Progenitor cell of endocrine pancreas (in vitro differentiated cells): ENCODE measurements around the gene ITPK1. TPM values are rescaled to one million over a fixed set of nuclear protein-coding genes. Genes with fewer than 3 reads are reported as not detected.

Experiments
- DNase-seq: peaks from one replicate; pipeline ENCODE4 v3.0.0; 2021; ENCODE audit warnings: low spot score; ENCODE audit not compliant: unreplicated experiment
- H3K27ac Mint-ChIP-seq: 2 replicates; pipeline ENCODE4 v1.8.0; 2021; ENCODE audit warnings: mild to moderate bottlenecking, moderate library complexity, mixed read lengths
- H3K27me3 Mint-ChIP-seq: 2 replicates; pipeline ENCODE4 v1.8.0; 2021; ENCODE audit warnings: mixed read lengths
- H3K36me3 Mint-ChIP-seq: 2 replicates; pipeline ENCODE4 v1.8.0; 2022; ENCODE audit warnings: mixed read lengths; ENCODE audit not compliant: insufficient read depth
- H3K4me1 Mint-ChIP-seq: 2 replicates; pipeline ENCODE4 v1.8.0; 2021; ENCODE audit warnings: low read depth, mixed read lengths
- H3K4me3 Mint-ChIP-seq: 2 replicates; pipeline ENCODE4 v1.8.0; 2021; ENCODE audit warnings: low read depth, mild to moderate bottlenecking, moderate library complexity, mixed read lengths
- H3K9me3 Mint-ChIP-seq: 2 replicates; pipeline ENCODE4 v1.8.0; 2021; ENCODE audit warnings: low read depth, mixed read lengths
- total RNA-seq: library from RNA; stranded (reverse); gene quantifications from 2 replicates; pipeline ENCODE4 v1.2.1, GENCODE V29; 2021
- TF ChIP-seq, protein P1 (sequence below): fragments of 200-600 bp; sonication (generic); IDR thresholded peaks from one replicate; pipeline ENCODE4 v1.5.0; 2021; ENCODE audit warnings: antibody characterized with exemption, mild to moderate bottlenecking; ENCODE audit not compliant: unreplicated experiment

ITPK1 gene
- total RNA-seq, 1 donor from 2014 or later, result 72.0 TPM

DNA sequence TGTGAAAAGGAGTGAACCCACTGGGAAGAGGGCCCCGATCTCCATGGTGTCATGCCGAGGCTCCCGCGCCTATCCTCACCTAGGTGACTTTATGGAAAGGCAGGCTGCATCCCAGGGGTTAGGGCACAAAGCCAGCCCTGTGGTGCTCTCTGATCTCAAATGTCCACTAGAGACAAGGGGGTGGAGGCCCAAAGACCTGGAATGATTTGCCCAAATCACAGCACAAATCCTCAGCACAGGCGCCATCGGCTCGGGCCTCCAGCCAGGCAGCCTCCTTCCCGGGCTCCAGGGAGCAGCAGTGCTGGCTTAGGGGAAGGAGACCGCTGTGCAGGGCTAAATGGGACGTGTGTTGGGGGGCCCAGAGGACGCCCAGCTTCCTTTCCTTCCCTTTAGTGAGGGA is 175.2 kb downstream of the ITPK1 start:
- TF ChIP-seq, protein P1, sequence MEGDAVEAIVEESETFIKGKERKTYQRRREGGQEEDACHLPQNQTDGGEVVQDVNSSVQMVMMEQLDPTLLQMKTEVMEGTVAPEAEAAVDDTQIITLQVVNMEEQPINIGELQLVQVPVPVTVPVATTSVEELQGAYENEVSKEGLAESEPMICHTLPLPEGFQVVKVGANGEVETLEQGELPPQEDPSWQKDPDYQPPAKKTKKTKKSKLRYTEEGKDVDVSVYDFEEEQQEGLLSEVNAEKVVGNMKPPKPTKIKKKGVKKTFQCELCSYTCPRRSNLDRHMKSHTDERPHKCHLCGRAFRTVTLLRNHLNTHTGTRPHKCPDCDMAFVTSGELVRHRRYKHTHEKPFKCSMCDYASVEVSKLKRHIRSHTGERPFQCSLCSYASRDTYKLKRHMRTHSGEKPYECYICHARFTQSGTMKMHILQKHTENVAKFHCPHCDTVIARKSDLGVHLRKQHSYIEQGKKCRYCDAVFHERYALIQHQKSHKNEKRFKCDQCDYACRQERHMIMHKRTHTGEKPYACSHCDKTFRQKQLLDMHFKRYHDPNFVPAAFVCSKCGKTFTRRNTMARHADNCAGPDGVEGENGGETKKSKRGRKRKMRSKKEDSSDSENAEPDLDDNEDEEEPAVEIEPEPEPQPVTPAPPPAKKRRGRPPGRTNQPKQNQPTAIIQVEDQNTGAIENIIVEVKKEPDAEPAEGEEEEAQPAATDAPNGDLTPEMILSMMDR, result no peak
- Mint-ChIP-seq H3K27me3 (no peaks in the 10 kb centered on the region), H3K9me3 (no peaks in the 10 kb centered on the region), H3K4me1 (no peaks in the 10 kb centered on the region), H3K27ac (no peak overlapping the region), H3K4me3 (no peak overlapping the region), H3K36me3 (no peaks in the 10 kb centered on the region)
- no peak for DNase-seq

DNA sequence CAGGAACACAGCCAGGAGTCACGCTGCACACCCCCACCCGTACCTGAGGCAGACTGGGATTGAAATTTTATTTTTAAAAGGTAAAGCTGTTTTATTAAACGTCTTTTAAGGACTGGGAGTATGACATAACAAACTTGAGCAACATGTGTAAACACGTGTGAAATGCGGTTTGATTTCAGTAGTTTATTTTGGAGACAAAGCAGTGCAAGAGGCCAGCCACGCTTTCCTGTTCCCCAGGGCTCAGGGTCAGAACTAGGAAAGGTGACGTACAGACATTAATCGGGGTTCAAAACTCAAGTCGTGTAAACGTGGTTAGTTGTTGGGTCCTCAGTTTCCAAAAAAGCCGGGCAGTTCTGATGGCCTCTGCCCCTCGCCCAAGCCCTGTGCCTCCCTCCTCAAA is 176.0 kb downstream of the ITPK1 start:
- no peak overlapping the region for H3K4me3 Mint-ChIP-seq
- H3K36me3 Mint-ChIP-seq, result no peaks in the 10 kb centered on the region
- no peaks in the 10 kb centered on the region for H3K9me3 Mint-ChIP-seq
- TF ChIP-seq, protein P1, result no peak
- H3K27ac Mint-ChIP-seq, result no peak overlapping the region
- H3K27me3 Mint-ChIP-seq, result no peaks in the 10 kb centered on the region
- DNase-seq, result no peak
- no peaks in the 10 kb centered on the region for H3K4me1 Mint-ChIP-seq

DNA sequence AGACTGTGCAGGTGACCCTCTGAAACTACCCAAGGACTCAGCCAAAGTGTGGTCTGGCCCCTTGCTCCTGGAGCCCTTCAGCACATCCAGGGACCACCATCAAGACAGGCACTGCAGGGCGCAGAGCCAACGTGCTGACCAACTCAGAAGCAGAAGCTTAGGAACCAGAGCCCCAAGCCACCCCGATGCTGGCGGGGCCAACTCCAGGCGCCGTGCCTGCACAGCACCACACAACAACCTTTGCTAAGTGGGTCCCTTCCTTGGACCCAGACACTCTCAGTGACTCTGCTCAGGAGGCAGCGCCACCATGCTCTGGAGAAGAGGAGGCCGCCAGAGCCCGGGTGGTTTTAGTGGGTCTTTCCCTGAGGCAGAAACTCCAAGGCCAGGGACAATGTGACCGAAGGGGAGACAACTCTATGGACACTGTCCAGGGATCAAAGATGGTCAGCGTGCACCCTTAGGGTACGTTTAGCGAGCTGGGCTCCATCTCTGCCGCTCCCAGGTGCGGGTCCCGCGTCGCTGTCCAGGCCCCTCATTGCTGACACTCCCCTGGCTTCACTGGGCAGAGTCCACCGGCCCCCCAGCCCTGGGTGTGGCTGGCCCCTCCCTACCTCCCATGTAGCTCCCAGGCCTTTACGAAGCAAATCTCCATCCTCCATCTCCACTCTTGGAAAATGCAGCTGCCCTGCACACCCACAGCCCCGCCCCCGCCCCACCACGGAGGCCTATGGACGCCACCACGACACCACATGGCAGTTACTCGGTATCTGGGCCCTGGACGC is 176.6 kb downstream of the ITPK1 start:
- Mint-ChIP-seq H3K4me1 (no peaks in the 10 kb centered on the region), H3K27me3 (no peaks in the 10 kb centered on the region), H3K9me3 (no peaks in the 10 kb centered on the region), H3K36me3 (no peaks in the 10 kb centered on the region), H3K4me3 (no peak overlapping the region), H3K27ac (no peak overlapping the region)
- no peak for DNase-seq
- TF ChIP-seq, protein P1, result no peak

DNA sequence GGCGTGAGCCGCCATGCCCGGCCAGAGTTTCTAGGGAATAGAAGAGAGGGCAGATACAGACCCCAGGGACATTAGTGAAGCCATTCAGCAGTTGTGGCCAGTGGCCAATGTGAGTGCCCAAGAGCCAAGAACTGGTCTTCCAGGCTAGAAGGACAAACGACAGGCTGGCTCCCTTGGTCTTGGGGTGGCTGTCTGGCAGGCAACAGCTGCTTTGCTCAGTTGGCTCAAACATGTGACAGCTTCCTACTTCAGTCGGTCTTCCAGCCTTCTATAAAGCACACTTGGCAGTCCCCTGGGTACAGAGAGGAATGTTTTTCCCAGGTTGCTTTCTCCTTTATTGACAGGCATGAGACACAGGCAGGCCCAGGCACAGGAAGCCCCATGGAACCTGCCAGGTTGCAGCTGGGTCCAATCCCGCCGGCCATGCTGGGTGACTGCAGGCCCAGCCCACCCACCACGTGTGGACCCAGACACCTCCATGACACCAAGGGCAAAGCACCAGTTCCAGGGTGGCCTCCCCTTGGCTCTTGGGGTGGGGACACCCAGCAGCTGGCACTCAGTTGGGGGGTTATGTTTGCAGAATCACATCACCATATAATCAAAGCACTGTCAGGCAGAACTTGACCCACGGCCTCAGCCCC is 177.4 kb downstream of the ITPK1 start:
- Mint-ChIP-seq H3K9me3 (no peaks in the 10 kb centered on the region), H3K4me3 (no peak overlapping the region), H3K36me3 (no peaks in the 10 kb centered on the region), H3K4me1 (no peaks in the 10 kb centered on the region), H3K27ac (peak overlapping the region; percentile 67), H3K27me3 (no peaks in the 10 kb centered on the region)
- TF ChIP-seq, protein P1, result no peak
- no peak for DNase-seq

DNA sequence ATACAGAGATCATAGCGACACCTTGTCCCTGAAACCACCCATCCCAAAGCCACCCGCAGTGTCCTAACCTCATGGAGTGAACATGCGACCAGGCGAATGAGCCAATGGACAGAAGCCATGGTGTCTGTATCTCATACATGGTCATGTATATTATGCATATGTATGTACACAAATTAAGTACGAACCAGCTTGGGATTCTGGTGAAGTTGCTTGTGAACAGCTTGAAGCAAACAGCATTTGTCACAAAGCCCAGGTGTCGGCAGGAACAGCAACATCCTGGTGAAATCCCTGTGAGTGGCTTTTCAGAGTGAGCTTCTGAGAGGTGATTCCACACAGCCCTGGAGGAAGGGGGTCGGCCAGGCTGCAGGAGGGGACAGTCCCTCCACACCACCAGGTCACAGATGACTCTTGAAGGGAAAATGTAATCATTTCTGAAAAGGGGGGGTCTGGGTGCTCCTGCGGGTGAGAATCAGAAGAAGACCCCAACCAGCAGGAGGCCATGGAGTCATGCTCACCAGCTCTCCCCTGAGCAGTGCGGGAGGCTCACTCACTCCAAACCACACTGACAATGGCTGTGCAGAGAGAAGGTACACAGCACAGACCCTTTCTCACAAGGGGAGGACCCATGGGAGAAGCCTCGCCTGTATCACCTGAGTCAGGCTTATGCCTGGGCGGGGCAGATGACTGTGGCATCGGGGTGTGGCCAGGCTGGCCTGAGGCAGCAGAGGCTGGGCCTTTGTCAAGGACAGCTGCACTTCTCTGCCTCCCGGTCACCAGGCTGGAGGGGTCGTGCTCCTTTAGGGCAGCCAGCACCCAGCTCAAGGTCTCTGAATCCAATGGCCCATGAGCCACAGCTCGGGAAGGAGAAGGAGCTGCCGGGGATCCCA is 178.4 kb downstream of the ITPK1 start:
- TF ChIP-seq, protein P1, result no peak
- no peak for DNase-seq
- Mint-ChIP-seq H3K4me1 (no peaks in the 10 kb centered on the region), H3K27me3 (no peaks in the 10 kb centered on the region), H3K27ac (peak overlapping the region; percentile 87), H3K36me3 (no peaks in the 10 kb centered on the region), H3K4me3 (no peak overlapping the region), H3K9me3 (no peaks in the 10 kb centered on the region)
